Measurements from ENCODE around the gene CLEC1A.

CLEC1A gene

GRCh38 chr12:10098791-10099190, at the start of gene CLEC1A:
CLEC1A (minus strand) TSS chr12:10098985; CDS start chr12:10098922, 63 bp downstream.
- Mint-ChIP-seq H3K27ac (ENCODE audit: low read depth) (no peak within 1 kb of the TSS), H3K4me1 (no peaks in the 10 kb centered on the region), H3K36me3 (ENCODE audit: insufficient read depth) (peaks cover 2% of the 10 kb centered on the region), H3K27me3 (peaks cover 31% of the 10 kb centered on the region), H3K9me3 (no peaks in the 10 kb centered on the region), H3K4me3 (no peak within 1 kb of the TSS)
- ATAC-seq (replicated peaks; ENCODE audit: extremely low read depth, poor library complexity, severe bottlenecking) (no peak), DNase-seq (ENCODE audit: low spot score in 2 of 2) (no peak)

- H3K27ac Mint-ChIP-seq (ENCODE audit: low read depth): no peak overlapping the region
- DNase-seq (ENCODE audit: low spot score in 2 of 2) (no peak), ATAC-seq (replicated peaks; ENCODE audit: extremely low read depth, poor library complexity, severe bottlenecking) (no peak)
- H3K36me3 Mint-ChIP-seq (ENCODE audit: insufficient read depth): no peaks in the 10 kb centered on the region
- H3K4me3 Mint-ChIP-seq: no peak overlapping the region
- H3K27me3 Mint-ChIP-seq: peaks cover 20% of the 10 kb centered on the region
- H3K4me1 Mint-ChIP-seq: no peaks in the 10 kb centered on the region
- H3K9me3 Mint-ChIP-seq: no peaks in the 10 kb centered on the region
Observed at GRCh38 chr12:10147714-10148403, 49.1 kb upstream of the CLEC1A start.

GRCh38 chr12:10142976-10143589, 44.3 kb upstream of the CLEC1A start:
- no peak for ATAC-seq (replicated peaks; ENCODE audit: extremely low read depth, poor library complexity, severe bottlenecking)
- H3K27ac Mint-ChIP-seq (ENCODE audit: low read depth): no peak overlapping the region
- peaks cover 3% of the 10 kb centered on the region for H3K36me3 Mint-ChIP-seq (ENCODE audit: insufficient read depth)
- no peak for DNase-seq (ENCODE audit: low spot score in 2 of 2)
- H3K27me3 Mint-ChIP-seq: peaks cover 20% of the 10 kb centered on the region
- H3K4me3 Mint-ChIP-seq: no peak overlapping the region
- H3K4me1 Mint-ChIP-seq: no peaks in the 10 kb centered on the region
- H3K9me3 Mint-ChIP-seq: no peaks in the 10 kb centered on the region

DNA sequence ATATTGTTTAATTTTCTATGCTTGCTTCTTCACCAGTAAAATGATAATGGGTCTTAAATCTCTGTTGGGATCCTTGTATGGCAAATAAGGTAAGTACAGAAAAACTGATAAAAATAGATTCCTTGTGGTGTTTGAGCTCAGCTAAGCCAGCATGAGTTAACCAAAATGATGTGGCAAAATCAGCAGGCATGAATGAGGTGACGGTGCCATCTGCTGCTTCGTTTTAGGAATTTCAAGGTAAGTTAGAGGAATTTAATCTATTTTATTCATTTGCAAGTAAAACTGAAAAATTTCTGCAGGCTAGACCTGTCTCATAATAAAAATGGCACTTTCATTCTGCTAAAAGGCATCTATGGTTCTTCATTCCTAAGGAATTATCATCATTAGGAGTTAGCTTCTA, 41.2 kb upstream of the CLEC1A start:
- DNase-seq (ENCODE audit: low spot score in 2 of 2): no peak

DNA sequence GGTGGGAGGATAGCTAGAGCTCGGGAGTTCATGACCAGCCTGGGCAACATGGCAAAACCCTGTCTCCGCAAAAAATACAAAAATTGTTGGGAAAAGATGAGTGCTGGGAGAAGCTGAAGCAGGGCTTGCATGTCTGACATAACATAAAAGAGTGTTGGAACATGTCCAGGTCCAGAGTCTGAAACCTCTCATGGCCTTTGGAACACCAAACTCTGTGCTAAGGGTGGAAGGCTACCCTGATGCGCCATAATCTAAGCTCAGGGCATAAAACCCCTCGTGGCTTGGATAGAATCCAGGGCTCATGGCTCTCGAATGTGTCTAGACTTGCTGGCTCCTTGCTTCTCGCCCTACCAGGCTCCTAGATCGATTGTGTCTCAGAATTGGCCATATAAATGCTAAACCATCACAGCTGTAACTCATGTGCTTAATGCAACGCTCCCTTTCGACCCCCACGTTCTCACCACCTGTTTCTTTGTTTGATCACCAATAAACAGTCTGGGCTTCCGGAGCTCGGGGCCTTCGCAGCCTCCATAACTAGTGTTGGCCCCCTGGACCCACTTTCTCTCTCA, 37.9 kb upstream of the CLEC1A start:
- no peak overlapping the region for H3K27ac Mint-ChIP-seq (ENCODE audit: low read depth)
- H3K4me1 Mint-ChIP-seq: no peaks in the 10 kb centered on the region
- H3K9me3 Mint-ChIP-seq: no peaks in the 10 kb centered on the region
- peaks cover 5% of the 10 kb centered on the region for H3K36me3 Mint-ChIP-seq (ENCODE audit: insufficient read depth)
- ATAC-seq (replicated peaks; ENCODE audit: extremely low read depth, poor library complexity, severe bottlenecking) (no peak), DNase-seq (ENCODE audit: low spot score in 2 of 2) (no peak)
- no peak overlapping the region for H3K4me3 Mint-ChIP-seq
- no peaks in the 10 kb centered on the region for H3K27me3 Mint-ChIP-seq

More for the DNA sequence above, 41.2 kb upstream of the CLEC1A start:
- Mint-ChIP-seq H3K27me3 (peaks cover 20% of the 10 kb centered on the region), H3K9me3 (no peaks in the 10 kb centered on the region), H3K27ac (ENCODE audit: low read depth) (no peak overlapping the region), H3K4me1 (no peaks in the 10 kb centered on the region), H3K4me3 (no peak overlapping the region), H3K36me3 (ENCODE audit: insufficient read depth) (peaks cover 5% of the 10 kb centered on the region)
- no peak for ATAC-seq (replicated peaks; ENCODE audit: extremely low read depth, poor library complexity, severe bottlenecking)

GRCh38 chr12:10135126-10135525, 36.3 kb upstream of the CLEC1A start:
- Mint-ChIP-seq H3K36me3 (ENCODE audit: insufficient read depth) (peaks cover 4% of the 10 kb centered on the region), H3K27ac (ENCODE audit: low read depth) (no peak overlapping the region), H3K4me3 (no peak overlapping the region), H3K9me3 (no peaks in the 10 kb centered on the region), H3K27me3 (peaks cover 9% of the 10 kb centered on the region), H3K4me1 (no peaks in the 10 kb centered on the region)
- DNase-seq (ENCODE audit: low spot score in 2 of 2) (no peak), ATAC-seq (replicated peaks; ENCODE audit: extremely low read depth, poor library complexity, severe bottlenecking) (no peak)

- Mint-ChIP-seq H3K27me3 (peaks cover 23% of the 10 kb centered on the region), H3K27ac (ENCODE audit: low read depth) (no peak overlapping the region), H3K9me3 (no peaks in the 10 kb centered on the region), H3K4me1 (no peaks in the 10 kb centered on the region), H3K4me3 (no peak overlapping the region), H3K36me3 (ENCODE audit: insufficient read depth) (peaks cover 1% of the 10 kb centered on the region)
- ATAC-seq (replicated peaks; ENCODE audit: extremely low read depth, poor library complexity, severe bottlenecking): no peak
- DNase-seq (ENCODE audit: low spot score in 2 of 2): no peak
Observed at GRCh38 chr12:10132850-10133370, 34.1 kb upstream of the CLEC1A start.

DNA sequence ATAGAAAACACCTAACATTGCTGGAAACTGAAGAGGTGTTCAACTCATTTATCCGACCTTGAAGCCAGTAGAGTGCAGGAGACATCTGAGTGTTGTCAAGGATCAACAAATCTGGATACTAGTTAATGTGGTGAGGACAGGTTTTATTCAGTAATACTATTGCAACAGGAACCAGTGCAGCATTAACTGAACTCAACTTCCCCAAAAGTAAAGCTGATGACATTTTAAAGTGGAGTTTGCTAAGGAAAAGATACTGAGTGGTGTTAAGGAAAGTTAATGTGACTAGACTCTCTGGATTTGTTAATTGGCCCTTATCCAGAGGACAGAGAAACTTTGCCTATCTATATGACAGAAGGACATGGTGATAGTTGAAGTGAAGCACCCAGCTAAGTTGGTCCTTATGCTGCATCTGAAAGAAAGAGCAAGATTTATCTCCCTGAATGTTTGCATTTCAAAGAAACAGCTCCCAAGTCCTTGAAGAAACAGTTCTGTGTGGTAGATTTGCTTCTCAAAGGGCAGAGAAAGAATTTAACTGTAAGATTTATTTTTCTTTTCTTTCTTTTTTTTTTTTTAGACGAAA, 32.4 kb upstream of the CLEC1A start:
- Mint-ChIP-seq H3K4me3 (no peak overlapping the region), H3K9me3 (no peaks in the 10 kb centered on the region), H3K36me3 (ENCODE audit: insufficient read depth) (peaks cover 3% of the 10 kb centered on the region), H3K27me3 (peaks cover 33% of the 10 kb centered on the region), H3K4me1 (no peaks in the 10 kb centered on the region), H3K27ac (ENCODE audit: low read depth) (no peak overlapping the region)
- DNase-seq (ENCODE audit: low spot score in 2 of 2) (no peak), ATAC-seq (replicated peaks; ENCODE audit: extremely low read depth, poor library complexity, severe bottlenecking) (no peak)

- DNase-seq (ENCODE audit: low spot score in 2 of 2) (no peak), ATAC-seq (replicated peaks; ENCODE audit: extremely low read depth, poor library complexity, severe bottlenecking) (no peak)
- H3K4me1 Mint-ChIP-seq: no peaks in the 10 kb centered on the region
- peaks cover 1% of the 10 kb centered on the region for H3K36me3 Mint-ChIP-seq (ENCODE audit: insufficient read depth)
- no peak within 1 kb of the TSS for H3K4me3 Mint-ChIP-seq
- no peak within 1 kb of the TSS for H3K27ac Mint-ChIP-seq (ENCODE audit: low read depth)
- H3K27me3 Mint-ChIP-seq: peaks cover 33% of the 10 kb centered on the region
- H3K9me3 Mint-ChIP-seq: no peaks in the 10 kb centered on the region
Observed at GRCh38 chr12:10130042-10130441, 31.3 kb upstream of the CLEC1A start, which contains the start of gene CLEC7A. CLEC7A (minus strand) TSS chr12:10130199; CDS start chr12:10130082, 117 bp downstream.

DNA sequence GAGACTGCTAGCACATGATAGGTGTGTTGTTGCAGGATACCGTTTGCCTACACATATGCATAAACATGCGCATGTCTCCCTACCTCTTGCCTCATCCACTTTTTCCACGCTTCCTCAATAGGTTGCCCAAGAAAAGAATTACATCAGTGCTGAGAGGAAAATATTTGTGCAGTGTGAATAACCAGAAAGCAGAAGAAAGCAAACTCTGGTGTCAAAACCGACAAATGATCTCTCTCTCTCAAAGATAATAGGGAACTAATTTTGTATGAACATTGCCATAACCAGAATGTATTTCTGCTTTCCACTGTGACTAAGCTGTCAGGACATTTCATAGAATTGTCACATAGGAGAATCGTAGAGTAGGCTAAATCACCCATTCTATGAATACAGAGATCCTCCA, 29.9 kb upstream of the CLEC1A start:
- no peaks in the 10 kb centered on the region for H3K4me1 Mint-ChIP-seq
- no peak overlapping the region for H3K27ac Mint-ChIP-seq (ENCODE audit: low read depth)
- peaks cover 33% of the 10 kb centered on the region for H3K27me3 Mint-ChIP-seq
- ATAC-seq (replicated peaks; ENCODE audit: extremely low read depth, poor library complexity, severe bottlenecking): no peak
- DNase-seq (ENCODE audit: low spot score in 2 of 2): no peak
- H3K9me3 Mint-ChIP-seq: no peaks in the 10 kb centered on the region
- peaks cover 1% of the 10 kb centered on the region for H3K36me3 Mint-ChIP-seq (ENCODE audit: insufficient read depth)
- no peak overlapping the region for H3K4me3 Mint-ChIP-seq

- H3K4me3 Mint-ChIP-seq: no peak overlapping the region
- H3K4me1 Mint-ChIP-seq: no peaks in the 10 kb centered on the region
- DNase-seq (ENCODE audit: low spot score in 2 of 2): no peak
- peaks cover 1% of the 10 kb centered on the region for H3K36me3 Mint-ChIP-seq (ENCODE audit: insufficient read depth)
- ATAC-seq (replicated peaks; ENCODE audit: extremely low read depth, poor library complexity, severe bottlenecking): no peak
- no peak overlapping the region for H3K27ac Mint-ChIP-seq (ENCODE audit: low read depth)
- no peaks in the 10 kb centered on the region for H3K9me3 Mint-ChIP-seq
- peaks cover 33% of the 10 kb centered on the region for H3K27me3 Mint-ChIP-seq
Observed at GRCh38 chr12:10126413-10126812, 27.6 kb upstream of the CLEC1A start.

DNA sequence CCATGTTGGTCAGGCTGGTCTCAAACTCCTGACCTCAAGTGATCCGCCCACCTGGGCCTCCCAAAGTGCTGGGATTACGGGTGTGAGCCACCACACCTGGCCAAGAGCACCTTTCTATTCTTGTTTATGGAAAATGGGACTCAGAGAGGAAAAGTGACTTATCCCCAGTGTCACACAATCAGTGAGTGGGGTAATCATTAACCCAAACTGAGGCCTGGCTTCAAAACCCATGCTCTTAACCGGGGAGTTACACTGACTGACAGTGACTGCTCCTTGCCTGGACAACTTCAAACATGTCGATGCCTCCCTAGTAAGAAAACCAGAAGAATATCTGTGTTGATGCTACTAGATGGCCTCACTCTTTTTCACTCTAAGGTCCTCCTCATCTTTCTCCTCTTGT, 23.9 kb upstream of the CLEC1A start:
- ATAC-seq (replicated peaks; ENCODE audit: extremely low read depth, poor library complexity, severe bottlenecking) (no peak), DNase-seq (ENCODE audit: low spot score in 2 of 2) (no peak)
- Mint-ChIP-seq H3K9me3 (no peaks in the 10 kb centered on the region), H3K4me3 (no peak overlapping the region), H3K27ac (ENCODE audit: low read depth) (no peak overlapping the region), H3K27me3 (peaks cover 8% of the 10 kb centered on the region), H3K4me1 (no peaks in the 10 kb centered on the region), H3K36me3 (ENCODE audit: insufficient read depth) (peaks cover 1% of the 10 kb centered on the region)

All from central memory CD8-positive, alpha-beta T cell (primary cell).